ENCODE results near the gene KRTAP10-8. TPM values are rescaled to one million over a fixed set of nuclear protein-coding genes. Genes with fewer than 3 reads are reported as not detected.

Gene KRTAP10-8
- total and polyA plus RNA-seq, 2 of the 4 experiments (the other 2 are of a cell fraction) = not detected

DNA sequence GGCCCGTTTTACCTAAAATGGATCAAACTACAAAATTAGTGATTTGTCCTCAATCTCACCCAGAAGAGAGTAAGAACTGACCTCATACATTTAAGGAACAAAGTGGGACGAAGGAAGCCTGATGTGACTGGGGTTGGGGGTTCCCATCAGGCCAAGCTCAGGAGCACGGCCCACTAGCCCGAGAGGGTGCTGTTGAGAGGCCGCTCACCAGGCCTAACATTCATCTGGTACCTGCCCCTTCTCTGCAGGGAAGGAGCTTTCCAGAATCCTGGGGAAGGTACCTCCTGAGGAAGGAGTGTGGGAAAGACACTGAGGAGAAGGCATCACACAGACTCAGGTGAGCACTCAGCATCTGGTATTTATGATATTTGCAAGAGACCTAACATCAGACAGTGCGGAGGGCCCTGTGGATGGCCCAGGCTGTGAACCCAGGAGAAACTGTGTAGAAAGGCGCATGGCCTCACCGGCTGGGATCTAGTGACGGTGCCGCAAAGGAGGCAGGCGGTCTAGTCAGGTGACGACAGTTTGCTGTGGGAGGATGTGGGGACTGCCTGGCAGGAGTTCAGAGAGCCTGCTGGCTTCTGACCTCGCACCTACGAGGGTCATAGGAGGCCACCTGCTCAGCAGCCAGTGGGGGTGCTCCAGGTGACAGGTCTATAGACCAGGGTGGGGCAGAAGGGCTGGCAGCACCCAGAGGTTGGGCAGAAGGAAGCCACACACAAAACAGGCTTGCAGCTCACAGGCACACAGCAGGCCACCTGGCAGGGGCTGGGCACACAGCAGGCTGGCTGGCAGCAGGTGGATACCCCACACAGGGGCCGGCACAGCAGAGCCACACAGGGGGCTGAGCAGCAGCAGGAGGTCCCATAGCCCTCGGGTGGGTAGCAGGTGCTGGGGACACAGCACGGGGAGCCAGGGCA is 42.0 kb downstream of the KRTAP10-8 start (continued):
- TF ChIP-seq RAD21 (IDR thresholded peaks at IDR 0.05; ENCODE audit: low read length) = no peak

DNA sequence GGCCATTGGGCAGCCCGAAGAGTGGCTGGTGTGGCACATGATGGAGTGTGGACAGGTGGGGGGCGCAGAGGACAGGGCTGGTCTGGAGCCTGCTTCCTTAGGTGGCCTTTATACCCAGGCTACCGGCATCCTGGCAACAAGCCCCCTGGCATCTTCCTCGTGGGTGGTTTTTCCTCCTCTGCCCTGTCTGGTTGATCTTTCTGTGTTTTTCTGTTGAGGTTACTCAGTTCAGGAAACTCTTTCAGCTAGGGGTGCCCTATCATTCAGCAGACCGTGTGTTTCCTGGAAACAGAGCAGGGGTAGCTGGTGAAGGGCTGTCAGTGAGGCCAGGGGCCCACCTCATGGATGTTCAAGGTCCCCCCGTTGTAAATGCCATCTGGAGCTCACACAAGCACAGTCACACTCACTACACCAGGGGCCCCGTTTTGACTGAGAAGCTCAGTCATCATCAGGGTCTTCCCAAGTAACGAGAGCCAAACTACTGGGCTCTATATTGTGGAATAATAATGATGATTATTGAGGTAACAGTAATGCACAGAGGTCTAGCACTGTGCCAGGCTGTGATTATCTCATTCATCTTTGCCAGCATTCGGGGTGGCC is 42.8 kb downstream of the KRTAP10-8 start, which contains the start of gene KRTAP12-4:
Gene KRTAP12-4 (minus strand): TSS at position 84 of the 600 bp plus-strand sequence. CDS start 45 bp downstream, at position 39.
- POLR2A ChIA-PET (ENCODE audit: unreplicated experiment) = no interaction called here
- Histone ChIP-seq H3K18ac (ENCODE audit: low read depth, low read length) (no peak within 1 kb of the TSS), H3K36me3 (ENCODE audit: control insufficient read depth, insufficient read depth, low read length) (no peaks in the 10 kb centered on the region), H3K14ac (replicated peaks; ENCODE audit: low read depth, low read length) (no peak within 1 kb of the TSS), H4K20me1 (ENCODE audit: insufficient read depth, low read length) (no peaks in the 10 kb centered on the region), H3K4me2 (ENCODE audit: low read depth, low read length) (no peak within 1 kb of the TSS), H4K91ac (ENCODE audit: insufficient read depth, low read depth, low read length) (no peak within 1 kb of the TSS), H2BK5ac (ENCODE audit: low read depth, low read length, poor library complexity, severe bottlenecking) (no peak within 1 kb of the TSS), H3K4me1 (ENCODE audit: control insufficient read depth, insufficient read depth, low read length) (no peaks in the 10 kb centered on the region), H2BK120ac (ENCODE audit: low read depth, low read length) (no peak within 1 kb of the TSS), H2BK20ac (ENCODE audit: low read depth, low read length) (no peak within 1 kb of the TSS), H3K79me1 (ENCODE audit: low read depth in 1 of 2, low read length in 2 of 2) (no peaks in the 10 kb centered on the region), H2BK15ac (ENCODE audit: low read depth, low read length) (no peak within 1 kb of the TSS), H3K23ac (ENCODE audit: low read depth, low read length) (no peak within 1 kb of the TSS), H3K27me3 (ENCODE audit: control insufficient read depth, insufficient read depth, low read length) (peaks cover 2% of the 10 kb centered on the region; the same call in 1 of the 2 replicates), H3K4ac (ENCODE audit: low read depth, low read length) (no peak within 1 kb of the TSS), H3K9me1 (ENCODE audit: insufficient read depth, low read length) (no peaks in the 10 kb centered on the region), H4K5ac (ENCODE audit: low read depth, low read length) (no peak within 1 kb of the TSS), H2AK5ac (ENCODE audit: low read depth, low read length) (no peak within 1 kb of the TSS), H3K9ac (ENCODE audit: low read depth, low read length) (no peak within 1 kb of the TSS), H2AFZ (replicated peaks; ENCODE audit: low read length, poor library complexity) (no peak within 1 kb of the TSS), H2AK9ac (replicated peaks; ENCODE audit: low read depth, low read length, poor library complexity) (no peak within 1 kb of the TSS), H3K27ac (ENCODE audit: insufficient read depth, low read length) (no peak within 1 kb of the TSS), H3K9me3 (ENCODE audit: control insufficient read depth, insufficient read depth, low read length) (peaks cover 5% of the 10 kb centered on the region), H4K8ac (ENCODE audit: low read depth in 2 of 2, low read length in 2 of 2) (no peak within 1 kb of the TSS), H3K4me3 (ENCODE audit: insufficient read depth, low read depth, low read length) (no peak within 1 kb of the TSS), H3K56ac (ENCODE audit: extremely low read depth, insufficient read depth, low read length) (no peak within 1 kb of the TSS)
- WGBS, 2 experiments (ENCODE audit: extremely low coverage in 2 of 2, insufficient read length in 1 of 2) = no CpG with 5 or more reads among the region's 9 CpGs
- ATAC-seq (ENCODE audit: low read depth) (no peak), DNase-seq (no peak)
- CTCF ChIA-PET = no interaction called here
- intact Hi-C loops (cut with micrococcal nuclease) = loop anchor here (10.0 kb wide), 1 partner anchor 60 kb away; the partner anchor contains the start of gene TSPEAR
- in situ Hi-C loops (cut with MboI; ENCODE audit: low sequenced_read_pairs) = no loop called here
- BruUV-seq (replicated peaks) = no TSS peak
- dilution Hi-C loops (cut with HindIII; ENCODE audit: low sequenced_read_pairs, unreplicated experiment) = no loop called here
- TF ChIP-seq CEBPB (IDR thresholded peaks at IDR 0.05; ENCODE audit: low read depth, low read length) = no peak
- TF ChIP-seq MXI1 (IDR thresholded peaks at IDR 0.05; ENCODE audit: borderline replicate concordance, low read depth, low read length) = no peak
- no peak for TF ChIP-seq NFE2L2 (IDR thresholded peaks at IDR 0.05; ENCODE audit: low read depth, low read length)
- TF ChIP-seq MAFK (IDR thresholded peaks at IDR 0.05; ENCODE audit: low read depth, low read length) = no peak
- no peak for TF ChIP-seq SMC3 (IDR thresholded peaks at IDR 0.05; ENCODE audit: low read depth, low read length)
- TF ChIP-seq FOS (IDR thresholded peaks at IDR 0.05; ENCODE audit: low read depth, low read length) = no peak
- TF ChIP-seq, protein P1, sequence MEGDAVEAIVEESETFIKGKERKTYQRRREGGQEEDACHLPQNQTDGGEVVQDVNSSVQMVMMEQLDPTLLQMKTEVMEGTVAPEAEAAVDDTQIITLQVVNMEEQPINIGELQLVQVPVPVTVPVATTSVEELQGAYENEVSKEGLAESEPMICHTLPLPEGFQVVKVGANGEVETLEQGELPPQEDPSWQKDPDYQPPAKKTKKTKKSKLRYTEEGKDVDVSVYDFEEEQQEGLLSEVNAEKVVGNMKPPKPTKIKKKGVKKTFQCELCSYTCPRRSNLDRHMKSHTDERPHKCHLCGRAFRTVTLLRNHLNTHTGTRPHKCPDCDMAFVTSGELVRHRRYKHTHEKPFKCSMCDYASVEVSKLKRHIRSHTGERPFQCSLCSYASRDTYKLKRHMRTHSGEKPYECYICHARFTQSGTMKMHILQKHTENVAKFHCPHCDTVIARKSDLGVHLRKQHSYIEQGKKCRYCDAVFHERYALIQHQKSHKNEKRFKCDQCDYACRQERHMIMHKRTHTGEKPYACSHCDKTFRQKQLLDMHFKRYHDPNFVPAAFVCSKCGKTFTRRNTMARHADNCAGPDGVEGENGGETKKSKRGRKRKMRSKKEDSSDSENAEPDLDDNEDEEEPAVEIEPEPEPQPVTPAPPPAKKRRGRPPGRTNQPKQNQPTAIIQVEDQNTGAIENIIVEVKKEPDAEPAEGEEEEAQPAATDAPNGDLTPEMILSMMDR (conservative IDR thresholded peaks at IDR 0.05; ENCODE audit: low read depth, low read length) = no peak
- no peak for TF ChIP-seq RCOR1 (IDR thresholded peaks at IDR 0.05; ENCODE audit: insufficient replicate concordance, low read length)
- no peak for TF ChIP-seq RFX5 (IDR thresholded peaks at IDR 0.05; ENCODE audit: low read depth, low read length)
- TF ChIP-seq POLR2A (IDR thresholded peaks at IDR 0.05; ENCODE audit: low read depth, low read length) = no peak
- TF ChIP-seq, protein P2, sequence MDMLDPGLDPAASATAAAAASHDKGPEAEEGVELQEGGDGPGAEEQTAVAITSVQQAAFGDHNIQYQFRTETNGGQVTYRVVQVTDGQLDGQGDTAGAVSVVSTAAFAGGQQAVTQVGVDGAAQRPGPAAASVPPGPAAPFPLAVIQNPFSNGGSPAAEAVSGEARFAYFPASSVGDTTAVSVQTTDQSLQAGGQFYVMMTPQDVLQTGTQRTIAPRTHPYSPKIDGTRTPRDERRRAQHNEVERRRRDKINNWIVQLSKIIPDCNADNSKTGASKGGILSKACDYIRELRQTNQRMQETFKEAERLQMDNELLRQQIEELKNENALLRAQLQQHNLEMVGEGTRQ (IDR thresholded peaks at IDR 0.05; ENCODE audit: low read depth, low read length) = no peak
- TF ChIP-seq BHLHE40 (IDR thresholded peaks at IDR 0.05; ENCODE audit: low read depth, low read length) = no peak

Data from IMR-90 (cell line).